ENCODE measurements around the gene CTNNA3. TPM values are rescaled to one million over a fixed set of nuclear protein-coding genes. Genes with fewer than 3 reads are reported as not detected.

CTNNA3 gene
- total and polyA plus RNA-seq, 4 donors, result 0.16 to 2.4 (median 1.4) TPM

DNA sequence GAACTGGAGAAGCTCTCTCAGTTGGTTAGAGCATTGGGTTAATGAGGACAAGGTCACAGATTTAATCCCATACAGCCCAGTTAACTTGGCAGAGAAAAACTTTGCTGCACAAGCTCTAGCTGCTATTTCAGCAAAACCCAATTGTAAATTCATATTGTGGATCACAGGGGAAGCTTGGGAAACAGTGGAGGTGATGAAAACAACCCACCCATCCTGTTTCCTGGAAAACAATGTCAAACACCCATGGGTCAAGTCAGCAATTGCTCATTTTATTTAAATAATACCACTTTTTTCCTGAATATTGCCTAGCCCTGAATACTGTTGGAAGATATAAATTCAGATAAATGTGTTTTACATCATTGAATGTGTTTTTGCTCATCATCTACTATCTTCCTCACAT, 1670.8 kb downstream of the CTNNA3 start (continued):
- TF ChIP-seq CTCF (IDR thresholded peaks at IDR 0.05; ENCODE audit: low read depth, low read length, missing input control) (no peak), RXRA (IDR thresholded peaks at IDR 0.05) (no peak), HNF4G (IDR thresholded peaks at IDR 0.05) (no peak)

- TF ChIP-seq SP1 (IDR thresholded peaks at IDR 0.05) (no peak), HNF4G (IDR thresholded peaks at IDR 0.05) (no peak), FOXA2 (IDR thresholded peaks at IDR 0.05) (no peak), RAD21 (IDR thresholded peaks at IDR 0.05) (no peak), TAF1 (conservative IDR thresholded peaks at IDR 0.05) (no peak), YY1 (IDR thresholded peaks at IDR 0.05) (no peak), RXRA (IDR thresholded peaks at IDR 0.05) (no peak), FOXA1 (IDR thresholded peaks at IDR 0.05) (no peak)
- no peak overlapping the region for H3K9ac ChIP-seq (ENCODE audit: low read depth in 1 of 2, low read length in 2 of 2)
- no peaks in the 10 kb centered on the region for H3K4me1 ChIP-seq (ENCODE audit: control insufficient read depth in 4 of 4, insufficient read depth in 4 of 4, low read length in 3 of 4)
- H3K27ac ChIP-seq (ENCODE audit: low read depth in 1 of 2, low read length in 2 of 2), result no peak overlapping the region
- no peak overlapping the region for H3K4me3 ChIP-seq (ENCODE audit: low read depth in 1 of 3, low read length in 3 of 3)
- H3K9me3 ChIP-seq (ENCODE audit: control insufficient read depth in 4 of 4, low read length in 3 of 4), result no peaks in the 10 kb centered on the region
- WGBS, result 67% methylated on average over 2 of the region's 2 CpGs
- DNase-seq (ENCODE audit: low spot score), result no peak
- H3K27me3 ChIP-seq (ENCODE audit: control insufficient read depth in 4 of 4, insufficient read depth in 4 of 4, low read length in 3 of 4), result no peaks in the 10 kb centered on the region
- no peaks in the 10 kb centered on the region for H3K36me3 ChIP-seq (ENCODE audit: control insufficient read depth in 4 of 4, insufficient read depth in 3 of 4, low read depth in 1 of 4, low read length in 3 of 4)
Observed at GRCh38 chr10:66021423-66021822, 1674.6 kb downstream of the CTNNA3 start.

- no peak for DNase-seq (ENCODE audit: low spot score)
Observed at GRCh38 chr10:66008221-66008620, 1687.8 kb downstream of the CTNNA3 start.

More at GRCh38 chr10:66008221-66008620, 1687.8 kb downstream of the CTNNA3 start:
- H3K27ac ChIP-seq (ENCODE audit: low read depth in 1 of 2, low read length in 2 of 2), result no peak overlapping the region
- 93% methylated on average over 5 of the region's 5 CpGs for WGBS
- no peaks in the 10 kb centered on the region for H3K9me3 ChIP-seq (ENCODE audit: control insufficient read depth in 4 of 4, low read length in 3 of 4)
- no peaks in the 10 kb centered on the region for H3K36me3 ChIP-seq (ENCODE audit: control insufficient read depth in 4 of 4, insufficient read depth in 3 of 4, low read depth in 1 of 4, low read length in 3 of 4)
- H3K4me1 ChIP-seq (ENCODE audit: control insufficient read depth in 4 of 4, insufficient read depth in 4 of 4, low read length in 3 of 4), result no peaks in the 10 kb centered on the region
- H3K9ac ChIP-seq (ENCODE audit: low read depth in 1 of 2, low read length in 2 of 2), result no peak overlapping the region
- TF ChIP-seq HNF4G (IDR thresholded peaks at IDR 0.05) (no peak), FOXA2 (IDR thresholded peaks at IDR 0.05) (no peak), EGR1 (IDR thresholded peaks at IDR 0.05; ENCODE audit: low read depth in 2 of 2) (no peak), TAF1 (conservative IDR thresholded peaks at IDR 0.05) (no peak), FOXA1 (IDR thresholded peaks at IDR 0.05) (no peak), SP1 (IDR thresholded peaks at IDR 0.05) (no peak), NR2F2 (IDR thresholded peaks at IDR 0.05) (no peak), YY1 (IDR thresholded peaks at IDR 0.05) (no peak), HNF4A (conservative IDR thresholded peaks at IDR 0.05) (no peak), GABPA (IDR thresholded peaks at IDR 0.05 in 1 of 2, conservative IDR thresholded peaks at IDR 0.05 in 1 of 2) (no peak), RXRA (IDR thresholded peaks at IDR 0.05) (no peak)
- TF ChIP-seq, protein P1, sequence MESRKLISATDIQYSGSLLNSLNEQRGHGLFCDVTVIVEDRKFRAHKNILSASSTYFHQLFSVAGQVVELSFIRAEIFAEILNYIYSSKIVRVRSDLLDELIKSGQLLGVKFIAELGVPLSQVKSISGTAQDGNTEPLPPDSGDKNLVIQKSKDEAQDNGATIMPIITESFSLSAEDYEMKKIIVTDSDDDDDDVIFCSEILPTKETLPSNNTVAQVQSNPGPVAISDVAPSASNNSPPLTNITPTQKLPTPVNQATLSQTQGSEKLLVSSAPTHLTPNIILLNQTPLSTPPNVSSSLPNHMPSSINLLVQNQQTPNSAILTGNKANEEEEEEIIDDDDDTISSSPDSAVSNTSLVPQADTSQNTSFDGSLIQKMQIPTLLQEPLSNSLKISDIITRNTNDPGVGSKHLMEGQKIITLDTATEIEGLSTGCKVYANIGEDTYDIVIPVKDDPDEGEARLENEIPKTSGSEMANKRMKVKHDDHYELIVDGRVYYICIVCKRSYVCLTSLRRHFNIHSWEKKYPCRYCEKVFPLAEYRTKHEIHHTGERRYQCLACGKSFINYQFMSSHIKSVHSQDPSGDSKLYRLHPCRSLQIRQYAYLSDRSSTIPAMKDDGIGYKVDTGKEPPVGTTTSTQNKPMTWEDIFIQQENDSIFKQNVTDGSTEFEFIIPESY (IDR thresholded peaks at IDR 0.05), result no peak
- TF ChIP-seq, protein P2, sequence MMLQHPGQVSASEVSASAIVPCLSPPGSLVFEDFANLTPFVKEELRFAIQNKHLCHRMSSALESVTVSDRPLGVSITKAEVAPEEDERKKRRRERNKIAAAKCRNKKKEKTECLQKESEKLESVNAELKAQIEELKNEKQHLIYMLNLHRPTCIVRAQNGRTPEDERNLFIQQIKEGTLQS (IDR thresholded peaks at IDR 0.05), result no peak
- no peaks in the 10 kb centered on the region for H3K27me3 ChIP-seq (ENCODE audit: control insufficient read depth in 4 of 4, insufficient read depth in 4 of 4, low read length in 3 of 4)
- no peak overlapping the region for H3K4me3 ChIP-seq (ENCODE audit: low read depth in 1 of 3, low read length in 3 of 3)
